Measurements from ENCODE around the gene OR2V2. TPM values are rescaled to one million over a fixed set of nuclear protein-coding genes. Genes with fewer than 3 reads are reported as not detected.
"Not testable (repeated sequence)": the region's sequence is repeated elsewhere in the genome, so short reads cannot be mapped to it uniquely, and the experiment has no call there.

The OR2V2 gene
- total RNA-seq, 2 experiments from 2014 or later: not detected

DNA sequence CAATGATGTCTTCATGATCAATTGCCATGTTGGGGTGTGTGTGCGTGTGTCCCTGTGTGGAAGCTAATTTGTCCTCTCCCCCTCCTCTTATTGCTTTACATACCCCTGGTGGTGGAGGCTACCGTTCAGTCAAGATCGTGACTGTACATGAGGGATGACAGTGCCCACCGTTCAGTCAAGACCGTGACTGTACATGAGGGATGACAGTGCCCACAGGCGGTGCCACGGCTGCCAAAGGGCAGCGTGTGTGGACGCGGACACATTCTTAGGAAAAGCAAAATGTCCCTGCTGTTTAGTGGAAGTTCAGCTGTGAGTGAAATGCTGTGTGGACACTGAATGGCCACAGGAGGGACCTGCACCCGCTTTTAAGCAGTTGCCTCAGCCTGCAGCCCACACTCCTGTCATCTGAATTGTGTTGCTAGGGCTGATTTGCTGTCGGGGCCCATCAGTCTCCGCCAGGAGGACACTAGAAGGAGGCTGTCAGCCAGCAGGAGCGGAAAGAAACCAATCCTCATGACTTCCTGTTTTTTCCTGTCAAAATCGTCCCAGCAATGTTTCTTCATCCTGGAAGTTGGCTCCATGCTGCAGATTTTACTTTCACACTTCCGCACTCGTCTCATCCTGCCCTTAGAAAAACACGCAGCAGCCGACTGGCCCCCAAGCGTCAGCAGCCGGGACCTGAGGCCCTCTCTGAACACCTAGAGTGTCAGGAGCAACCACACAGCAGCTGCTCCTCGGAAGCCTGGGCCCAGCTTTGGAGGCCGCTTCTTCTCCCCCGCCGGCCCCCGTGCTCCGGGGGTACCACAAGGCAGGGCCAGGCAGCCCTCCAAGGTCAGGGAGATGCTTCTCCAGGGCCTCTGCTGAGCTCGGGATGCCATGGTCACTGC is 25.5 kb upstream of the OR2V2 start:
- intact Hi-C loops (cut with micrococcal nuclease): no loop called here
- Mint-ChIP-seq H3K9me3 (no peaks in the 10 kb centered on the region), H3K36me3 (no peaks in the 10 kb centered on the region), H3K4me3 (no peak overlapping the region), H3K27me3 (peaks cover 68% of the 10 kb centered on the region), H3K4me1 (ENCODE audit: low read depth) (no peaks in the 10 kb centered on the region), H3K27ac (no peak overlapping the region)
- no peak for DNase-seq
- POLR2A ChIA-PET: no interaction called here
- CTCF ChIA-PET: no interaction called here

DNA sequence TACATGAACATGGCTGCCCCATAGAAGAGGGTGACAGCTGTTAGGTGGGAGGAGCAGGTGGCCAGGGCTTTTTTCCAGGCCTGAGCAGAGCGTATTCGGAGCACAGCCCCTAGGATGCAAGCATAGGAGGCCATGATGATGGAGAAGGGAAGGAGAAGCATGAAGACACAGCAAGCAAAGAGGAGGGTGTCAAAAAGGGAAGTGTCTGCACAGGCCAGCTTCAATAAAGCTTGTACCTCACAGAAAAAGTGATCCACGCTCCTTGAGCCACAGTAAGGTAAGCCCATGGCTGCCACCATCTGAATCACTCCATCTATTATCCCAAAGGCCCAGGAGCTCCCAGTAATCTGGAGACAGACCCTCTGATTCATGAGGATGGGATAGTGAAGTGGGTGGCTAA is 22.9 kb upstream of the OR2V2 start:
- no peaks in the 10 kb centered on the region for H3K4me1 Mint-ChIP-seq (ENCODE audit: low read depth)
- no peak for DNase-seq
- H3K27ac Mint-ChIP-seq: no peak overlapping the region
- POLR2A ChIA-PET: no interaction called here
- CTCF ChIA-PET: no interaction called here
- H3K27me3 Mint-ChIP-seq: peaks cover 66% of the 10 kb centered on the region
- H3K9me3 Mint-ChIP-seq: no peaks in the 10 kb centered on the region
- intact Hi-C loops (cut with micrococcal nuclease): no loop called here
- no peak overlapping the region for H3K4me3 Mint-ChIP-seq
- H3K36me3 Mint-ChIP-seq: no peaks in the 10 kb centered on the region

DNA sequence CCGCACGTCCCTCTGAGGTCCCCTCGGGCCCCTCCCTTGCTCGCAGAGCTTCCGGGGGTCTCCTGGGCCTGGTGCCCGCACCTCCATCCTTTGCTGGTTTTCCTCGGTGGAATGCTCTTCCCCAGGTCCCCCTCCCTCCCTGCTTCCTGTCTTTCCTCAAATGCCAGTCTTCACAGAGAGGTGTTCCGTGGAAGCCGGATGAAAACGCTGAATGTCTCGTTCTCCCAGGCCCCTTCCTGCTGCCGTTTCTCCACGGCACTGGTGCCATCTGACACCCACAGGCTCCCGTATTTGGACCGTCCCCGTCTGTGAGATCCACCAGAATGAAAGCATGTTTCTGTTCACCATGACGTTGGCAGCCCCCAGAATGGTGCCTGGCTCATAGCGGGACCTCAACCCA is 20.5 kb upstream of the OR2V2 start:
- no peak overlapping the region for H3K4me3 Mint-ChIP-seq
- peaks cover 60% of the 10 kb centered on the region for H3K27me3 Mint-ChIP-seq
- no peaks in the 10 kb centered on the region for H3K4me1 Mint-ChIP-seq (ENCODE audit: low read depth)
- no peaks in the 10 kb centered on the region for H3K9me3 Mint-ChIP-seq
- POLR2A ChIA-PET: no interaction called here
- DNase-seq: no peak
- intact Hi-C loops (cut with micrococcal nuclease): no loop called here
- no peaks in the 10 kb centered on the region for H3K36me3 Mint-ChIP-seq
- CTCF ChIA-PET: no interaction called here
- no peak overlapping the region for H3K27ac Mint-ChIP-seq

DNA sequence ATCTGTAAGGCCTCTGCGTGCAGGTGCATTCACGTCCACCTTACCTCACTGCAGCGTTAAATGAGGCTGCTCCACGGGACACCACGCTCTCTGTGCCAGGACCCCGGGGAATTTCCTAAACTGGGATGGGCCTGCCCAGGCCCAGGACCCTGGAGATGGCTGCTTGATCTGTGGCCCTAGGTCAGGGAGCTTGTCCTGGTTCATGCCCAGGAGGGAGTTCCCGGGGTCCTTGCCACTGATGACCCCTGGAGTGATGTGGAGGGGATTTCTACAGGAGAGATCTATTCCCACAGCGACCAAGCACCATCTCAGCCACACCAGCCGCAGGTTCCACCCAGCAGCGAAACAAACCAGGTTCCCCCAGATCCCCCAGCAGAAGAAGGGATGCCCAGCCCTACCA is 19.9 kb upstream of the OR2V2 start:
- Mint-ChIP-seq H3K4me1 (ENCODE audit: low read depth) (no peaks in the 10 kb centered on the region), H3K9me3 (no peaks in the 10 kb centered on the region), H3K36me3 (no peaks in the 10 kb centered on the region), H3K4me3 (no peak overlapping the region), H3K27me3 (peaks cover 58% of the 10 kb centered on the region), H3K27ac (no peak overlapping the region)
- DNase-seq: no peak
- intact Hi-C loops (cut with micrococcal nuclease): no loop called here
- CTCF ChIA-PET: no interaction called here
- POLR2A ChIA-PET: no interaction called here

DNA sequence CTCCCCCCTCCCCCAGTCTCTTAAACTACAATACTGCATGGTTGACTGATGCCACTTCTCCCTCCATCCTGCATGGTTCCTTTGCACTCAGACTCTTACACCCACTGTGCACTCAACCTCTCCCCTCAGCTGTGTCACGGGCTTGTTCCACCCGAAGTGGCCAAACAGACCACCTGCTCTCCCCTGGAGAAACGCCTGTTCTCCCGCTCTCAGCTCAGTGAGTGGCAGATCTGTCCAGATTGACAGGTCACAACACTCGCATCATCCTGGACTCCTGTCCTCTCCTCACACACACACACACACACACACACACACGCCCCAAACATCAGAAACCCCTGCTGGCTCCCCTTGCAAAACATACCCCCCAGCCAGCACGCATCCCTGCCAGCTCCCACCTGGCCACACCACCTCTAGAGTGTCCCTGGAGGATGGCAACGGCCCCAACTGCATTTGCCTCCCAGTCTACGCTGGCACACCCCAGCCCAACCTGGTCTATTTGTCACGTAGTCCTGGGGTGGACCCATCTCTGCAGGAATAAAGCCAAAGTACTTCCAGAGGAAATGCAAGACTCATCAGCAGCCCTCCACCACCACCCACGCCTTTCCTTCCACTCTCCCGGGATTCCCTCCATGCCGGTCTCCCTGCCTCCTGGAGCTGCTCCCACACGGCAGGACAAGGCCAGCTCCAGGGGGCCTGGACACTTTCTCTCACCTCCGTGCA is 19.3 kb upstream of the OR2V2 start:
- intact Hi-C loops (cut with micrococcal nuclease): no loop called here

DNA sequence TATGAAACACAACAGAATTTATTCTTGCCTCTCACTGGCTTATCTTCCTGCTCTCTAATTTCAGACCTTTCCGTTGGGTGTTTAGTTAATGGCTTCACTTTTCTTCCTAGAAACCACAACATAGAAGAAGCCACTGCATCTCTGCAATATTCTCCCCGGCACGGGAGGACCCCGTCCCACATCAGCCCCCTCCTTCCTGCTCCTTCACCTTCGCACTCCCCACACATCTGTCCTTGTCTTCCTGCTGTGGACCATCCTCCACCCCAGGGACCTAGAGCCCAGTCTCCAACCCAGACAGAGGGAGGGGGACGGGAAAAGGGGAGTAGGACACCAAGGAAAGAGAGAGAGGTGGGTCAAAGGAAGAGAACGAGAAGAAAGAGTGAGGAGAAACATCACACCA is 17.8 kb upstream of the OR2V2 start:
- Mint-ChIP-seq H3K9me3 (no peaks in the 10 kb centered on the region), H3K4me1 (ENCODE audit: low read depth) (no peaks in the 10 kb centered on the region), H3K27ac (no peak overlapping the region), H3K4me3 (no peak overlapping the region), H3K27me3 (peaks cover 49% of the 10 kb centered on the region), H3K36me3 (no peaks in the 10 kb centered on the region)
- ChIA-PET POLR2A (no interaction called here), CTCF (no interaction called here)
- intact Hi-C loops (cut with micrococcal nuclease): no loop called here
- DNase-seq: no peak

More for the DNA sequence above, 19.3 kb upstream of the OR2V2 start:
- H3K27ac Mint-ChIP-seq: no peak overlapping the region
- H3K36me3 Mint-ChIP-seq: no peaks in the 10 kb centered on the region
- no peak overlapping the region for H3K4me3 Mint-ChIP-seq
- H3K9me3 Mint-ChIP-seq: no peaks in the 10 kb centered on the region
- CTCF ChIA-PET: no interaction called here
- H3K27me3 Mint-ChIP-seq: peaks cover 55% of the 10 kb centered on the region
- no peaks in the 10 kb centered on the region for H3K4me1 Mint-ChIP-seq (ENCODE audit: low read depth)
- DNase-seq: no peak
- POLR2A ChIA-PET: no interaction called here

DNA sequence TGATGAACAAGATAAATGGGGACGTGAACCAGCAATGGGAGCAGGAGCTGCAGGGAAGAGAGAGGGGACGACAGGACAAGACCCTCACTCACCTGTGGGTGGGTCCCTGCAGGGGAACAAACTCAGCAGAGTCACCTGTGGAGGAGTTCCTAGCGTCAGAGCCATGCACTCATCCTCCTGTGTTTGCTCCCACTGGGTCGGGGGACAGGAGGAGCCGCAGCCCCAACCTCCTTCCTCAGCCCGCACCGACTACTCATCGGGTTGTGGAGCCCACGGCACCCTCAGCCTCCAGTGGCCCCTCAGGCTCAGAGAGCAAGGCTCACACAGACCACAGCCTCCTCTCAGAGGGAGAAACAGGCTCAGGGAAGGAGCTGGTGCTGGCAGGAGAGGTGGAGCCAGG is 17.3 kb upstream of the OR2V2 start:
- intact Hi-C loops (cut with micrococcal nuclease); H3K36me3 Mint-ChIP-seq; CTCF ChIA-PET; H3K27ac Mint-ChIP-seq; DNase-seq; H3K4me1 Mint-ChIP-seq (ENCODE audit: low read depth); H3K9me3 Mint-ChIP-seq; POLR2A ChIA-PET; H3K4me3 Mint-ChIP-seq: not testable (repeated sequence)
- peaks cover 45% of the 10 kb centered on the region for H3K27me3 Mint-ChIP-seq

DNA sequence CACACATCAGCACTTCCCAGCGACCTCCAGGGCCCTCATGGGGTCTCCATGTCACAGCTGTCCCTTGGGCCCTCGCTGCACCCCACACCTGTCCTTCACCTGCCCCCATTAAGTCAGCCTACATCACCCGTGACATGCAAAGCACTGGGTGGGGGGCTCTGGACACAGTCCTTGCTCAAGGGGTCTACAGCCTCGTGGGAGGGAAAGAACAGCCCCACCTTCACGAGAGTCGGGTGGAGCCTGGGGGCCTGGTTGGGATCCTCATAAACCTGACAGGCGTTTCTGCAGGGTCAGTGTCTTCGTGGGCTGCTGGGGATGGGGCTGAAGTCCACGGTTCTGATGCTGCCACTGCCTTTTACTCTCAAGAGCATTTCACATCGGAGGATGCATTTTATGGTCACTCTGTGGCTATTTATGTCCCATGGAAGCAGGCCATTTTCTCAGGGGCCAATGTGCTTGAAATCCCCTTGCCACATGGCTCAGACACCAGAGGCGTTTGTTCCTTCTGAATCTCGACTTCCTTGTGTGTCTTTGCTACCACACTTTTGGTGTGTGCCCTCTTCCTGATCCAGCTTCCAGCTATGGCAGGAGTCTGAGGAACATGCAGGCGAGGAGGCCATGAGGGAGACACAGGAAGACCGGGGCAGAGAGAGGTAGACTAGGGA is 16.4 kb upstream of the OR2V2 start, which contains the start of gene OR2V1:
Gene OR2V1, minus strand, starts transcription at position 338 of the 665 bp plus-strand sequence. CDS start 5,865 bp downstream, outside the sequence.
- ChIA-PET CTCF (no interaction called here), POLR2A (no interaction called here)
- no peak within 1 kb of the TSS for H3K4me3 Mint-ChIP-seq
- H3K27me3 Mint-ChIP-seq: peaks cover 44% of the 10 kb centered on the region
- no peaks in the 10 kb centered on the region for H3K4me1 Mint-ChIP-seq (ENCODE audit: low read depth)
- no peak within 1 kb of the TSS for H3K27ac Mint-ChIP-seq
- intact Hi-C loops (cut with micrococcal nuclease): no loop called here
- no peaks in the 10 kb centered on the region for H3K36me3 Mint-ChIP-seq
- DNase-seq: no peak
- H3K9me3 Mint-ChIP-seq: peaks cover under 1% of the 10 kb centered on the region

DNA sequence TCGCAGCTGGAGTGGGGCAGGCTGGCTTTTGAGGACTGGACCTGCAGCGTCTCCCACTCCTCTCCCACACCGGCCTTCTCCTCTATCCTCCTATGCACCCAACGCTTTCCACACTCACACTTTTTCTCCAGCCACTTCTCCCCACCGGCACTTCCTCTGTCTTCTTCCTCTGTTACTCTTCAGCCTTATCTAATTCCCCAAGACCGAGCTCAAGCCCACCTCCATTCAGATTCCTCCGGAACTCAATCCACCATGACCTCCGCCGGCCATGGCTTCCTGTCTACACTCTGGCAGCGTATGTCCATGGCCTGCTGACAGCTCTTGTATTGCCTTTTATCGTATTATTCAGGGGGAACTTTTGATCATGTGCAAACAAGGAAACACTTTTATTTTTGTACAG is 15.9 kb upstream of the OR2V2 start:
- DNase-seq: no peak
- no peak overlapping the region for H3K4me3 Mint-ChIP-seq
- intact Hi-C loops (cut with micrococcal nuclease): no loop called here
- H3K36me3 Mint-ChIP-seq: no peaks in the 10 kb centered on the region
- H3K27me3 Mint-ChIP-seq: peaks cover 40% of the 10 kb centered on the region
- H3K27ac Mint-ChIP-seq: no peak overlapping the region
- POLR2A ChIA-PET: no interaction called here
- peaks cover 2% of the 10 kb centered on the region for H3K9me3 Mint-ChIP-seq
- no peaks in the 10 kb centered on the region for H3K4me1 Mint-ChIP-seq (ENCODE audit: low read depth)
- CTCF ChIA-PET: no interaction called here

DNA sequence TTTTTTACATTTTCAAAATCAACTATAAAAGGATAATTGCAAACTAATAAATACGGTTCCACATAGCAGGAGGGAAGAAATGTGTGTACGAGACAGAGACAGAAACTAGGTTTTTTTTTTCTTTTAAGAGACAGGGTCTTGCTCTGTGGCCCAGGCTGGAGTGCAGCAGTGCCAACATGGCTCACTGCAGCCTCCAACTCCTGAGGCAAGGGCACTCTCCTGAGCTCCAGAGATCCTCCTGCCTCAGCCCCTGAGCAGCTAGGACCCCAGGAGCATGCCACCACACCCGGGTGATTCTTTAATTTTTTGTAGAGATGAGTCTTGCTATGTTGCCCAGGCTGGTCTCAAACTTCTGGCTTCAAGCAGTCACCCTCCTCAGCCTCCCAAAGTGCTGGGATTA is 14.3 kb upstream of the OR2V2 start:
- H3K27me3 Mint-ChIP-seq: peaks cover 30% of the 10 kb centered on the region
- intact Hi-C loops (cut with micrococcal nuclease): no loop called here
- POLR2A ChIA-PET: no interaction called here
- CTCF ChIA-PET: no interaction called here
- H3K4me1 Mint-ChIP-seq (ENCODE audit: low read depth): no peaks in the 10 kb centered on the region
- DNase-seq: no peak
- peaks cover 4% of the 10 kb centered on the region for H3K9me3 Mint-ChIP-seq
- H3K27ac Mint-ChIP-seq: no peak overlapping the region
- H3K4me3 Mint-ChIP-seq: no peak overlapping the region
- no peaks in the 10 kb centered on the region for H3K36me3 Mint-ChIP-seq

DNA sequence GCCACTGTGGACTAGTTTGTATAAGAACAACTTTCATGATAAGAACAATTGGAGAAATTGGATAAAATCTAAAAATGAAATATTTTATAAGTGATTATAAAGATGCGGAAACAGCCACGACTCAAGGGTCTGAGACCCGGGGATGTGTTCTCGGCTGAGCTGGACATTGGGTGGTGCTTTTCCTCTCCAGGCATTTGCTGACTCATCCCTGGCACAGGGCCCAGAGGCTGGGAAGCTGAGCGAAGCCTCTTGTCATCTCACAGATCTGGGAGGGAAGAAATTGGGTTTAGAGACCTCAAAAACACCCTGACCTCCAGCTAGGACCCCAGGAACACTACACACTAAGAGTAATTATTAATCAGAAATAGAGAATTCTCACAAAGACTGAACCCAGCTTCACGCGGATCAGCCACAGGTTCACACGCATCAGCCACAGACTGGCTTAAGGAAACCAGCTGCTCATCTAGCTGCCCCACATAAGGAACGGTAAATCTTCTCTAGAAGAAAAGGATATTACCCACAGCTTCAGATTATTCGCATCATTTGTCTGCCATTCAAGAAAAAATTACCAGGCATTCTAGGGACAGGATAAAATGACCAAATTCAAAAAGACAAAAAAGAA is 13.7 kb upstream of the OR2V2 start:
- no peak for DNase-seq
- ChIA-PET CTCF (no interaction called here), POLR2A (interaction anchor here (0.5 to 0.8 kb wide), 2 partner anchors 10 to 330 kb away, joined by 3 read pairs; no protein-coding TSS in a partner anchor)
- Mint-ChIP-seq H3K9me3 (peaks cover 9% of the 10 kb centered on the region), H3K4me1 (ENCODE audit: low read depth) (no peaks in the 10 kb centered on the region), H3K36me3 (no peaks in the 10 kb centered on the region), H3K4me3 (no peak overlapping the region), H3K27ac (no peak overlapping the region), H3K27me3 (peaks cover 24% of the 10 kb centered on the region)
- intact Hi-C loops (cut with micrococcal nuclease): no loop called here

DNA sequence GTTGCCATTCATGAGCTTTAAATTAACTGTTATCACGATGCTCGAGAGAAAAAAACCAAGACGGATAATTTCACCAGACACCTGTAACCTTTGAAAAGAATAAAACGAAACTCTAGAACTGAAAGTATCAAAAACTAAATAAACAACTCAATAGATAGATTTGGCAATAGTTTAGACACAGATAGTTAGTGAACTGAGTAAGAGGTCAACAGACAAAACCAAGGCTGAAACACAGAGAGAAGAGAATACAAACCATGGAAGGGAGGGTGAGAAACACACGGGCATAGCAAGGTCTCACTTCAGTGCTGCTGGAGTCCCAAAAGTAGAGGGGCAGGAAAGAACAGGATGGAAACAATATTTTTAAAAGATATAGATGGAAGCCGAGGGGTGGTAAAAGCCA is 13.1 kb upstream of the OR2V2 start:
- intact Hi-C loops (cut with micrococcal nuclease): no loop called here
- CTCF ChIA-PET: interaction anchor here (0.8 kb wide), 1 partner anchor 350 kb away, joined by 3 read pairs; no protein-coding TSS in a partner anchor

More for the DNA sequence above, 13.1 kb upstream of the OR2V2 start:
- H3K4me1 Mint-ChIP-seq (ENCODE audit: low read depth): no peaks in the 10 kb centered on the region
- H3K9me3 Mint-ChIP-seq: peaks cover 11% of the 10 kb centered on the region
- H3K27me3 Mint-ChIP-seq: peaks cover 22% of the 10 kb centered on the region
- H3K36me3 Mint-ChIP-seq: no peaks in the 10 kb centered on the region
- POLR2A ChIA-PET: interaction anchor here (0.5 to 0.8 kb wide), 2 partner anchors 11 to 331 kb away, joined by 3 read pairs; no protein-coding TSS in a partner anchor
- DNase-seq: no peak
- H3K27ac Mint-ChIP-seq: no peak overlapping the region
- no peak overlapping the region for H3K4me3 Mint-ChIP-seq
